Prostate gland (tissue), 2 donors: ENCODE measurements around the gene CTBP1.

ENCODE experiments used
- CTCF ChIP-seq, 4 experiments: fragments of 200-600 bp in 2 of 4; fragments of 450-650 bp in 2 of 4; sonication (generic) in 2 of 4; IDR thresholded peaks; 1 replicate in 3 of 4; 2 replicates in 1 of 4; pipeline ENCODE4 v1.5.1; 2016 to 2019; ENCODE audit warnings: antibody characterized with exemption in 4 of 4, mild to moderate bottlenecking in 2 of 4, moderate library complexity in 2 of 4
- POLR2AphosphoS5 ChIP-seq: sonication (generic); formaldehyde crosslinking; IDR thresholded peaks from one replicate; pipeline ENCODE4 v1.6.1; 2017; ENCODE audit warnings: antibody characterized with exemption

- TF ChIP-seq POLR2AphosphoS5: no peak
- no peak for TF ChIP-seq CTCF (IDR thresholded peaks at IDR 0.05)
Measured at GRCh38 chr4:1271686-1272085, 22.8 kb upstream of the CTBP1 start.
